HepG2 (cell line): ENCODE measurements around the gene TH. TPM values are rescaled to one million over a fixed set of nuclear protein-coding genes. Genes with fewer than 3 reads are reported as not detected.

Experiments used
- CCDC6 ChIP-seq: sonication (generic); formaldehyde crosslinking; IDR thresholded peaks from 2 replicates; pipeline ENCODE4 v1.8.1; 2022; ENCODE audit warnings: mild to moderate bottlenecking, missing genetic modification reagents, moderate library complexity
- MAZ ChIP-seq, 2 experiments: sonication (generic) in 1 of 2; formaldehyde crosslinking in 1 of 2; IDR thresholded peaks; 2 replicates each; pipeline versions ENCODE4 v1.5.0 to v1.6.1; 2012 to 2020; ENCODE audit warnings: low read depth in 2 of 2, mild to moderate bottlenecking in 2 of 2, borderline replicate concordance in 1 of 2, improper control_type of control experiment in 1 of 2, low read length in 1 of 2, missing genetic modification reagents in 1 of 2, moderate library complexity in 1 of 2
- MEF2D ChIP-seq: sonication (generic); formaldehyde crosslinking; IDR thresholded peaks from 2 replicates; pipeline ENCODE4 v1.5.1; 2020; ENCODE audit warnings: mild to moderate bottlenecking, missing genetic modification reagents
- ZIK1 ChIP-seq: sonication (generic); formaldehyde crosslinking; IDR thresholded peaks from 2 replicates; pipeline ENCODE4 v1.5.0; 2020; ENCODE audit warnings: mild to moderate bottlenecking, low read depth, missing genetic modification reagents, borderline replicate concordance
- ZNF672 ChIP-seq: sonication (generic); formaldehyde crosslinking; IDR thresholded peaks from 2 replicates; pipeline ENCODE4 v1.8.1; 2022; ENCODE audit warnings: missing genetic modification reagents
- polyA plus RNA-seq, 8 experiments: library from polyadenylated mRNA; depleted of rRNA in 3 of 8; stranded (reverse) in 7 of 8; unstranded in 1 of 8; fragments of >200 nt; fragmentation: Illumina TruSeq in 4 of 8; extraction: Trizol in 4 of 8; gene quantifications; 2 replicates each; pipeline versions ENCODE4 v1.2.1 to v1.2.3, GENCODE V29; 2011 to 2016; ENCODE audit warnings: low read depth in 4 of 8, missing spikeins in 1 of 8, mixed read lengths in 1 of 8; ENCODE audit not compliant: insufficient read depth in 1 of 8
- total RNA-seq, 5 experiments: library from RNA; depleted of rRNA; stranded (reverse); fragments of >200 nt; fragmentation: Illumina TruSeq; extraction: Trizol; gene quantifications; 2 replicates each; pipeline ENCODE4 v1.2.3, GENCODE V29; 2016; ENCODE audit warnings: low read depth in 1 of 5
- TF ChIP-seq, protein P1 (sequence below): IDR thresholded peaks from 2 replicates; pipeline ENCODE4 v1.6.1; 2016
- TF ChIP-seq, protein P2 (sequence below): IDR thresholded peaks from 2 replicates; pipeline ENCODE4 v1.6.1; 2016; ENCODE audit warnings: low read depth, missing genetic modification reagents, missing compliant biosample characterization
- TF ChIP-seq, protein P3 (sequence below): sonication (generic); formaldehyde crosslinking; IDR thresholded peaks from 2 replicates; pipeline ENCODE4 v1.5.1; 2020; ENCODE audit warnings: mild to moderate bottlenecking, moderate library complexity, missing genetic modification reagents
- TF ChIP-seq, protein P4 (sequence below): sonication (generic); formaldehyde crosslinking; IDR thresholded peaks from 2 replicates; pipeline ENCODE4 v1.4.0; 2020; ENCODE audit warnings: missing genetic modification reagents
- TF ChIP-seq, protein P5 (sequence below), 2 experiments: IDR thresholded peaks; 2 replicates each; pipeline ENCODE4 v1.6.1; 2011 to 2012; ENCODE audit warnings: low read length in 2 of 2, borderline replicate concordance in 1 of 2, low read depth in 1 of 2, mild to moderate bottlenecking in 1 of 2, moderate library complexity in 1 of 2

The TH gene
- total and polyA plus RNA-seq, 2 of the 13 experiments (the other 11 are each of a cell fraction or from before 2014, with no cell fraction given) = 0.36 TPM; not detected in 1

GRCh38 chr11:2213384-2213842, 41.8 kb upstream of the TH start (continued):
- TF ChIP-seq CCDC6 = 0 out of 2 replicates have a peak, but pooled peaks have one; percentile 23
- TF ChIP-seq, protein P1, sequence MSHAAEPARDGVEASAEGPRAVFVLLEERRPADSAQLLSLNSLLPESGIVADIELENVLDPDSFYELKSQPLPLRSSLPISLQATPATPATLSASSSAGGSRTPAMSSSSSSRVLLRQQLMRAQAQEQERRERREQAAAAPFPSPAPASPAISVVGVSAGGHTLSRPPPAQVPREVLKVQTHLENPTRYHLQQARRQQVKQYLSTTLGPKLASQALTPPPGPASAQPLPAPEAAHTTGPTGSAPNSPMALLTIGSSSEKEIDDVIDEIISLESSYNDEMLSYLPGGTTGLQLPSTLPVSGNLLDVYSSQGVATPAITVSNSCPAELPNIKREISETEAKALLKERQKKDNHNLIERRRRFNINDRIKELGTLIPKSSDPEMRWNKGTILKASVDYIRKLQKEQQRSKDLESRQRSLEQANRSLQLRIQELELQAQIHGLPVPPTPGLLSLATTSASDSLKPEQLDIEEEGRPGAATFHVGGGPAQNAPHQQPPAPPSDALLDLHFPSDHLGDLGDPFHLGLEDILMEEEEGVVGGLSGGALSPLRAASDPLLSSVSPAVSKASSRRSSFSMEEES (CRISPR knock-in tag) = peak; percentile 71; the same call in 1 of the 2 replicates
- no peak for TF ChIP-seq ZIK1
- TF ChIP-seq, protein P2, sequence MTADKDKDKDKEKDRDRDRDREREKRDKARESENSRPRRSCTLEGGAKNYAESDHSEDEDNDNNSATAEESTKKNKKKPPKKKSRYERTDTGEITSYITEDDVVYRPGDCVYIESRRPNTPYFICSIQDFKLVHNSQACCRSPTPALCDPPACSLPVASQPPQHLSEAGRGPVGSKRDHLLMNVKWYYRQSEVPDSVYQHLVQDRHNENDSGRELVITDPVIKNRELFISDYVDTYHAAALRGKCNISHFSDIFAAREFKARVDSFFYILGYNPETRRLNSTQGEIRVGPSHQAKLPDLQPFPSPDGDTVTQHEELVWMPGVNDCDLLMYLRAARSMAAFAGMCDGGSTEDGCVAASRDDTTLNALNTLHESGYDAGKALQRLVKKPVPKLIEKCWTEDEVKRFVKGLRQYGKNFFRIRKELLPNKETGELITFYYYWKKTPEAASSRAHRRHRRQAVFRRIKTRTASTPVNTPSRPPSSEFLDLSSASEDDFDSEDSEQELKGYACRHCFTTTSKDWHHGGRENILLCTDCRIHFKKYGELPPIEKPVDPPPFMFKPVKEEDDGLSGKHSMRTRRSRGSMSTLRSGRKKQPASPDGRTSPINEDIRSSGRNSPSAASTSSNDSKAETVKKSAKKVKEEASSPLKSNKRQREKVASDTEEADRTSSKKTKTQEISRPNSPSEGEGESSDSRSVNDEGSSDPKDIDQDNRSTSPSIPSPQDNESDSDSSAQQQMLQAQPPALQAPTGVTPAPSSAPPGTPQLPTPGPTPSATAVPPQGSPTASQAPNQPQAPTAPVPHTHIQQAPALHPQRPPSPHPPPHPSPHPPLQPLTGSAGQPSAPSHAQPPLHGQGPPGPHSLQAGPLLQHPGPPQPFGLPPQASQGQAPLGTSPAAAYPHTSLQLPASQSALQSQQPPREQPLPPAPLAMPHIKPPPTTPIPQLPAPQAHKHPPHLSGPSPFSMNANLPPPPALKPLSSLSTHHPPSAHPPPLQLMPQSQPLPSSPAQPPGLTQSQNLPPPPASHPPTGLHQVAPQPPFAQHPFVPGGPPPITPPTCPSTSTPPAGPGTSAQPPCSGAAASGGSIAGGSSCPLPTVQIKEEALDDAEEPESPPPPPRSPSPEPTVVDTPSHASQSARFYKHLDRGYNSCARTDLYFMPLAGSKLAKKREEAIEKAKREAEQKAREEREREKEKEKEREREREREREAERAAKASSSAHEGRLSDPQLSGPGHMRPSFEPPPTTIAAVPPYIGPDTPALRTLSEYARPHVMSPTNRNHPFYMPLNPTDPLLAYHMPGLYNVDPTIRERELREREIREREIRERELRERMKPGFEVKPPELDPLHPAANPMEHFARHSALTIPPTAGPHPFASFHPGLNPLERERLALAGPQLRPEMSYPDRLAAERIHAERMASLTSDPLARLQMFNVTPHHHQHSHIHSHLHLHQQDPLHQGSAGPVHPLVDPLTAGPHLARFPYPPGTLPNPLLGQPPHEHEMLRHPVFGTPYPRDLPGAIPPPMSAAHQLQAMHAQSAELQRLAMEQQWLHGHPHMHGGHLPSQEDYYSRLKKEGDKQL (CRISPR knock-in tag) = 0 out of 2 replicates have a peak, but pooled peaks have one; percentile 37
- no peak for TF ChIP-seq MAZ (IDR thresholded peaks at IDR 0.05; ENCODE audit: borderline replicate concordance, low read depth, low read length)
- 0 out of 2 replicates have a peak, but pooled peaks have one; percentile 6 for TF ChIP-seq MAZ (CRISPR knock-in tag; IDR thresholded peaks at IDR 0.05; ENCODE audit: low read depth)
- TF ChIP-seq, protein P3, sequence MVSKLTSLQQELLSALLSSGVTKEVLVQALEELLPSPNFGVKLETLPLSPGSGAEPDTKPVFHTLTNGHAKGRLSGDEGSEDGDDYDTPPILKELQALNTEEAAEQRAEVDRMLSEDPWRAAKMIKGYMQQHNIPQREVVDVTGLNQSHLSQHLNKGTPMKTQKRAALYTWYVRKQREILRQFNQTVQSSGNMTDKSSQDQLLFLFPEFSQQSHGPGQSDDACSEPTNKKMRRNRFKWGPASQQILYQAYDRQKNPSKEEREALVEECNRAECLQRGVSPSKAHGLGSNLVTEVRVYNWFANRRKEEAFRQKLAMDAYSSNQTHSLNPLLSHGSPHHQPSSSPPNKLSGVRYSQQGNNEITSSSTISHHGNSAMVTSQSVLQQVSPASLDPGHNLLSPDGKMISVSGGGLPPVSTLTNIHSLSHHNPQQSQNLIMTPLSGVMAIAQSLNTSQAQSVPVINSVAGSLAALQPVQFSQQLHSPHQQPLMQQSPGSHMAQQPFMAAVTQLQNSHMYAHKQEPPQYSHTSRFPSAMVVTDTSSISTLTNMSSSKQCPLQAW (CRISPR knock-in tag) = 0 out of 2 replicates have a peak, but pooled peaks have one; percentile 35
- TF ChIP-seq, protein P4, sequence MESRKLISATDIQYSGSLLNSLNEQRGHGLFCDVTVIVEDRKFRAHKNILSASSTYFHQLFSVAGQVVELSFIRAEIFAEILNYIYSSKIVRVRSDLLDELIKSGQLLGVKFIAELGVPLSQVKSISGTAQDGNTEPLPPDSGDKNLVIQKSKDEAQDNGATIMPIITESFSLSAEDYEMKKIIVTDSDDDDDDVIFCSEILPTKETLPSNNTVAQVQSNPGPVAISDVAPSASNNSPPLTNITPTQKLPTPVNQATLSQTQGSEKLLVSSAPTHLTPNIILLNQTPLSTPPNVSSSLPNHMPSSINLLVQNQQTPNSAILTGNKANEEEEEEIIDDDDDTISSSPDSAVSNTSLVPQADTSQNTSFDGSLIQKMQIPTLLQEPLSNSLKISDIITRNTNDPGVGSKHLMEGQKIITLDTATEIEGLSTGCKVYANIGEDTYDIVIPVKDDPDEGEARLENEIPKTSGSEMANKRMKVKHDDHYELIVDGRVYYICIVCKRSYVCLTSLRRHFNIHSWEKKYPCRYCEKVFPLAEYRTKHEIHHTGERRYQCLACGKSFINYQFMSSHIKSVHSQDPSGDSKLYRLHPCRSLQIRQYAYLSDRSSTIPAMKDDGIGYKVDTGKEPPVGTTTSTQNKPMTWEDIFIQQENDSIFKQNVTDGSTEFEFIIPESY = peak; percentile 32; the same call in 1 of the 2 replicates
- no peak for TF ChIP-seq ZNF672 (CRISPR knock-in tag)
- TF ChIP-seq, protein P5, sequence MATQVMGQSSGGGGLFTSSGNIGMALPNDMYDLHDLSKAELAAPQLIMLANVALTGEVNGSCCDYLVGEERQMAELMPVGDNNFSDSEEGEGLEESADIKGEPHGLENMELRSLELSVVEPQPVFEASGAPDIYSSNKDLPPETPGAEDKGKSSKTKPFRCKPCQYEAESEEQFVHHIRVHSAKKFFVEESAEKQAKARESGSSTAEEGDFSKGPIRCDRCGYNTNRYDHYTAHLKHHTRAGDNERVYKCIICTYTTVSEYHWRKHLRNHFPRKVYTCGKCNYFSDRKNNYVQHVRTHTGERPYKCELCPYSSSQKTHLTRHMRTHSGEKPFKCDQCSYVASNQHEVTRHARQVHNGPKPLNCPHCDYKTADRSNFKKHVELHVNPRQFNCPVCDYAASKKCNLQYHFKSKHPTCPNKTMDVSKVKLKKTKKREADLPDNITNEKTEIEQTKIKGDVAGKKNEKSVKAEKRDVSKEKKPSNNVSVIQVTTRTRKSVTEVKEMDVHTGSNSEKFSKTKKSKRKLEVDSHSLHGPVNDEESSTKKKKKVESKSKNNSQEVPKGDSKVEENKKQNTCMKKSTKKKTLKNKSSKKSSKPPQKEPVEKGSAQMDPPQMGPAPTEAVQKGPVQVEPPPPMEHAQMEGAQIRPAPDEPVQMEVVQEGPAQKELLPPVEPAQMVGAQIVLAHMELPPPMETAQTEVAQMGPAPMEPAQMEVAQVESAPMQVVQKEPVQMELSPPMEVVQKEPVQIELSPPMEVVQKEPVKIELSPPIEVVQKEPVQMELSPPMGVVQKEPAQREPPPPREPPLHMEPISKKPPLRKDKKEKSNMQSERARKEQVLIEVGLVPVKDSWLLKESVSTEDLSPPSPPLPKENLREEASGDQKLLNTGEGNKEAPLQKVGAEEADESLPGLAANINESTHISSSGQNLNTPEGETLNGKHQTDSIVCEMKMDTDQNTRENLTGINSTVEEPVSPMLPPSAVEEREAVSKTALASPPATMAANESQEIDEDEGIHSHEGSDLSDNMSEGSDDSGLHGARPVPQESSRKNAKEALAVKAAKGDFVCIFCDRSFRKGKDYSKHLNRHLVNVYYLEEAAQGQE (IDR thresholded peaks at IDR 0.05; ENCODE audit: borderline replicate concordance in 1 of 2, low read depth in 1 of 2, low read length in 2 of 2) = peak in 1 of 2 experiments; percentile 61; a peak in 2 of 4 replicates
- 0 out of 2 replicates have a peak, but pooled peaks have one; percentile 38 for TF ChIP-seq MEF2D
